Common myeloid progenitor, CD34-positive (primary cell): Measurements from ENCODE around the gene TRAPPC14.
"Not testable (repeated sequence)": the region's sequence is repeated elsewhere in the genome, so short reads cannot be mapped to it uniquely, and the experiment has no call there.

Experiments
- CTCF ChIA-PET: fragments of 350-600 bp; sonication (Branson Sonifier 250); formaldehyde crosslinking; loops from one replicate; lab custom pipeline; 2021; ENCODE audit warnings: antibody characterized with exemption; lab: Charles Lee
- POLR2A ChIA-PET: fragments of 350-600 bp; sonication (Branson Sonifier 250); formaldehyde crosslinking; loops from one replicate; lab custom pipeline; 2021; ENCODE audit warnings: antibody characterized with exemption; lab: Charles Lee
- DNase-seq, 3 donors: peaks; one replicate each; pipeline versions ENCODE4 v3.0.0 to v3.0.0-alpha.2; 2013
- H3K27ac ChIP-seq, 2 experiments: 1 replicate in 1 of 2; 2 replicates in 1 of 2; pipeline ENCODE4 v1.7.0; 2013; ENCODE audit warnings: inconsistent platforms in 2 of 2, low read length in 2 of 2, mild to moderate bottlenecking in 2 of 2, low read depth in 1 of 2, moderate library complexity in 1 of 2; ENCODE audit not compliant: severe bottlenecking in 2 of 2, insufficient read depth in 1 of 2, poor library complexity in 1 of 2
- H3K27me3 ChIP-seq, 5 experiments: replicated peaks in 2 of 5; 1 replicate in 3 of 5; 2 replicates in 2 of 5; pipeline versions ENCODE4 v1.6.1 to v1.7.0; 2013; ENCODE audit warnings: low read length in 4 of 5, mild to moderate bottlenecking in 2 of 5, moderate library complexity in 2 of 5, inconsistent platforms in 1 of 5; ENCODE audit not compliant: insufficient read depth in 5 of 5, control insufficient read depth in 4 of 5
- H3K36me3 ChIP-seq, 4 experiments: 1 replicate in 2 of 4; 2 replicates in 2 of 4; pipeline versions ENCODE4 v1.6.1 to v1.7.0; 2013; ENCODE audit warnings: low read length in 3 of 4, control low read depth in 1 of 4, mild to moderate bottlenecking in 1 of 4; ENCODE audit not compliant: control insufficient read depth in 4 of 4, insufficient read depth in 4 of 4
- H3K4me1 ChIP-seq, 4 experiments: 1 replicate in 3 of 4; 2 replicates in 1 of 4; pipeline versions ENCODE4 v1.6.1 to v1.7.1; 2013; ENCODE audit warnings: low read length in 3 of 4, mild to moderate bottlenecking in 3 of 4, control low read depth in 1 of 4, inconsistent platforms in 1 of 4, moderate library complexity in 1 of 4; ENCODE audit not compliant: control insufficient read depth in 4 of 4, insufficient read depth in 4 of 4; ENCODE audit errors: control extremely low read depth in 1 of 4
- H3K4me3 ChIP-seq, 7 experiments: 1 replicate in 4 of 7; 2 replicates in 3 of 7; pipeline versions ENCODE4 v1.5.1 to v1.7.0; 2013; ENCODE audit warnings: mild to moderate bottlenecking in 7 of 7, low read length in 6 of 7, moderate library complexity in 6 of 7, inconsistent platforms in 2 of 7, low read depth in 2 of 7, control low read depth in 1 of 7; ENCODE audit not compliant: insufficient read depth in 4 of 7, control insufficient read depth in 1 of 7; ENCODE audit errors: extremely low read depth in 1 of 7
- H3K9me3 ChIP-seq, 5 experiments: 1 replicate in 4 of 5; 2 replicates in 1 of 5; pipeline versions ENCODE4 v1.6.1 to v1.7.1; 2013; ENCODE audit warnings: low read length in 4 of 5, mild to moderate bottlenecking in 2 of 5, inconsistent platforms in 1 of 5, low read depth in 1 of 5, moderate library complexity in 1 of 5; ENCODE audit not compliant: control insufficient read depth in 4 of 5, insufficient read depth in 2 of 5; ENCODE audit errors: control extremely low read depth in 1 of 5
- WGBS: methylation state at CpG from one replicate; pipeline ENCODE4 v1.1.5; 2013; ENCODE audit not compliant: insufficient coverage; 5-methylcytosine and 5-hydroxymethylcytosine counted together

TRAPPC14 gene

GRCh38 chr7:100146350-100146749 is 12.2 kb downstream of the TRAPPC14 start:
- H3K4me3 ChIP-seq, H3K27me3 ChIP-seq, POLR2A ChIA-PET, H3K9me3 ChIP-seq, H3K27ac ChIP-seq, DNase-seq, H3K36me3 ChIP-seq: not testable (repeated sequence)
- 100% methylated on average over 2 of the region's 4 CpGs for WGBS
- CTCF ChIA-PET = interaction anchor here (4.5 kb wide), 1 partner anchor 13 kb away, joined by 22 read pairs; no protein-coding TSS in a partner anchor
- H3K4me1 ChIP-seq = peaks cover 6 to 24% (median 20%) of the 10 kb centered on the region in 4 experiments

GRCh38 chr7:100142461-100142860 is 16.1 kb downstream of the TRAPPC14 start:
- WGBS = 100% methylated on average over 3 of the region's 3 CpGs
- Histone ChIP-seq H3K4me1 (peaks cover 2 to 14% (median 8%) of the 10 kb centered on the region in 4 experiments), H3K36me3 (no peaks in the 10 kb centered on the region), H3K27me3 (no peaks in the 10 kb centered on the region), H3K27ac (no peak overlapping the region), H3K4me3 (no peak overlapping the region), H3K9me3 (no peaks in the 10 kb centered on the region)
- no peak for DNase-seq
- POLR2A ChIA-PET = no interaction called here
- CTCF ChIA-PET = interaction anchor here (3.8 kb wide), 1 partner anchor 11 kb away, joined by 20 read pairs; no protein-coding TSS in a partner anchor

GRCh38 chr7:100141555-100141949 is 17.0 kb downstream of the TRAPPC14 start:
- DNase-seq = peak in 1 of 3 donors; percentile 27
- Histone ChIP-seq H3K4me1 (peaks cover 2 to 14% (median 8%) of the 10 kb centered on the region in 4 experiments), H3K36me3 (no peaks in the 10 kb centered on the region), H3K4me3 (no peak overlapping the region), H3K27me3 (no peaks in the 10 kb centered on the region), H3K27ac (no peak overlapping the region), H3K9me3 (no peaks in the 10 kb centered on the region)
- CTCF ChIA-PET = interaction anchor here (1.1 to 3.8 kb wide), 2 partner anchors 10 to 13 kb away, joined by 3 to 20 read pairs; no protein-coding TSS in a partner anchor
- POLR2A ChIA-PET = no interaction called here
- WGBS = 0% methylated on average over 1 of the region's 3 CpGs

- Histone ChIP-seq H3K9me3 (no peaks in the 10 kb centered on the region), H3K27ac (no peak overlapping the region), H3K4me1 (peaks cover 2 to 14% (median 8%) of the 10 kb centered on the region in 4 experiments), H3K27me3 (no peaks in the 10 kb centered on the region), H3K36me3 (no peaks in the 10 kb centered on the region), H3K4me3 (no peak overlapping the region)
- ChIA-PET POLR2A (interaction anchor here (0.6 kb wide), 1 partner anchor 1791 kb away, joined by 5 read pairs; no protein-coding TSS in a partner anchor), CTCF (interaction anchor here (1.3 to 11.4 kb wide), 4 partner anchors 10 to 148 kb away, joined by 3 to 127 read pairs (median 4); partner anchors contain the start of gene PVRIG)
- DNase-seq = no peak
- WGBS = 67% methylated on average over 4 of the region's 13 CpGs
Measured at GRCh38 chr7:100137851-100138760, 20.4 kb downstream of the TRAPPC14 start.

- no peak overlapping the region for H3K4me3 ChIP-seq
- peak; percentile 65 to 76 (median 69) for DNase-seq
- no peaks in the 10 kb centered on the region for H3K9me3 ChIP-seq
- ChIA-PET POLR2A (interaction anchor here (0.8 to 1.0 kb wide), 2 partner anchors 78 to 85 kb away, joined by 3 read pairs; no protein-coding TSS in a partner anchor), CTCF (interaction anchor here (0.6 to 11.4 kb wide), 30 partner anchors 9 to 215 kb away, joined by 3 to 127 read pairs (median 6); partner anchors contain the start of genes AP4M1, GAL3ST4, LAMTOR4 and MCM7)
- WGBS = 56% methylated on average over 2 of the region's 3 CpGs
- no peaks in the 10 kb centered on the region for H3K36me3 ChIP-seq
- H3K4me1 ChIP-seq = peaks cover 0 to 14% (median 11%) of the 10 kb centered on the region in 4 experiments
- H3K27me3 ChIP-seq = no peaks in the 10 kb centered on the region
- H3K27ac ChIP-seq = no peak overlapping the region
Measured at GRCh38 chr7:100132697-100133151, 25.8 kb downstream of the TRAPPC14 start.

- CTCF ChIA-PET = interaction anchor here (1.1 to 11.4 kb wide), 24 partner anchors 8 to 215 kb away, joined by 3 to 127 read pairs (median 6); partner anchors contain the start of genes AP4M1, GAL3ST4, LAMTOR4 and PVRIG
- no peak overlapping the region for H3K27ac ChIP-seq
- no peak overlapping the region for H3K4me3 ChIP-seq
- peaks cover 0 to 19% (median 15%) of the 10 kb centered on the region in 4 experiments for H3K4me1 ChIP-seq
- DNase-seq = no peak
- no peaks in the 10 kb centered on the region for H3K9me3 ChIP-seq
- POLR2A ChIA-PET = interaction anchor here (0.8 to 1.0 kb wide), 3 partner anchors 51 to 85 kb away, joined by 3 to 6 read pairs (median 3); no protein-coding TSS in a partner anchor
- H3K27me3 ChIP-seq = no peaks in the 10 kb centered on the region
- 62% methylated on average over 5 of the region's 7 CpGs for WGBS
- no peaks in the 10 kb centered on the region for H3K36me3 ChIP-seq
Measured at GRCh38 chr7:100132126-100132525, 26.4 kb downstream of the TRAPPC14 start.
